Left colon (tissue), 2 donors: ENCODE measurements around the gene CBR4. TPM values are rescaled to one million over a fixed set of nuclear protein-coding genes. Genes with fewer than 3 reads are reported as not detected.
"Not testable (repeated sequence)": the region's sequence is repeated elsewhere in the genome, so short reads cannot be mapped to it uniquely, and the experiment has no call there.

Experiments used
- ATAC-seq: fragments of 200-7000 bp; cut with Tn5 transposase; one replicate; pipeline ENCODE4 v1.9.1; 2020; ENCODE audit warnings: mild to moderate bottlenecking, moderate library complexity
- DNase-seq, 2 donors: peaks; one replicate each; pipeline ENCODE4 v3.0.0-alpha.2; 2020
- intact Hi-C, 2 donors: fragments of 100-400 bp; cut with DNase I in 1 of 2; cut with micrococcal nuclease in 1 of 2; formaldehyde crosslinking; loops; one replicate each; pipeline versions ENCODE4 v1.11.2 to v1.14.0; 2022; cut with DNase I, micrococcal nuclease
- total RNA-seq, 2 donors: library from RNA; stranded (reverse); fragmentation: NEBNext Ultra II Directional; extraction: Animal tissue kit (Norgen Biotek cat#: 25700); gene quantifications; one replicate each; pipeline ENCODE4 v1.2.1, GENCODE V29; 2021
- donor health status: DM: no; HTN: no; CAD: no.
- donor health status: DM: yes; HTN: yes; CAD: no.

Gene CBR4
- total RNA-seq, 2 donors from 2014 or later: 28.0 to 29.6 TPM

- ATAC-seq: no peak
Observed at GRCh38 chr4:169000315-169000714, 9.7 kb downstream of the CBR4 start.

GRCh38 chr4:168999809-169000208 is 10.2 kb downstream of the CBR4 start:
- DNase-seq (no peak), ATAC-seq (no peak)
- intact Hi-C loops: no loop called here

More at GRCh38 chr4:169000315-169000714, 9.7 kb downstream of the CBR4 start:
- DNase-seq: no peak
- intact Hi-C loops: no loop called here

- no peak for ATAC-seq
- intact Hi-C loops: no loop called here
- no peak for DNase-seq
Observed at GRCh38 chr4:168998596-168998995, 11.5 kb downstream of the CBR4 start.

- ATAC-seq (peak; percentile 56), DNase-seq (no peak)
- intact Hi-C loops: no loop called here
Observed at GRCh38 chr4:168995537-168996295, 14.3 kb downstream of the CBR4 start.

- ATAC-seq (no peak), DNase-seq (no peak)
- intact Hi-C loops: no loop called here
Observed at GRCh38 chr4:168994958-168995357, 15.1 kb downstream of the CBR4 start.

- no peak for DNase-seq
- no peak for ATAC-seq
- intact Hi-C loops: no loop called here
Observed at GRCh38 chr4:168993714-168994510, 16.1 kb downstream of the CBR4 start.

GRCh38 chr4:168992952-168993482 is 17.0 kb downstream of the CBR4 start:
- ATAC-seq, intact Hi-C loops, DNase-seq: not testable (repeated sequence)

GRCh38 chr4:168981942-168982341 is 28.1 kb downstream of the CBR4 start:
- ATAC-seq: no peak
- intact Hi-C loops: loop anchor here in 1 of 2 donors (10.0 kb wide), 1 partner anchor 47 kb away; no protein-coding TSS in a partner anchor
- DNase-seq: no peak

GRCh38 chr4:168981460-168981859 is 28.6 kb downstream of the CBR4 start:
- intact Hi-C loops: loop anchor here in 1 of 2 donors (10.0 kb wide), 1 partner anchor 47 kb away; no protein-coding TSS in a partner anchor
- DNase-seq: no peak
- ATAC-seq: no peak

GRCh38 chr4:168979338-168979737 is 30.7 kb downstream of the CBR4 start:
- intact Hi-C loops: no loop called here
- ATAC-seq (no peak), DNase-seq (no peak)

GRCh38 chr4:168978001-168978700 is 31.9 kb downstream of the CBR4 start:
- intact Hi-C loops: no loop called here
- DNase-seq (no peak), ATAC-seq (no peak)

- intact Hi-C loops: no loop called here
- DNase-seq (no peak), ATAC-seq (no peak)
Observed at GRCh38 chr4:168972596-168972995, 37.5 kb downstream of the CBR4 start.

GRCh38 chr4:168960716-168961115 is 49.3 kb downstream of the CBR4 start:
- intact Hi-C loops: no loop called here
- ATAC-seq (no peak), DNase-seq (no peak)

- intact Hi-C loops: no loop called here
- DNase-seq: no peak
- ATAC-seq: no peak
Observed at GRCh38 chr4:168955674-168956073, 54.4 kb downstream of the CBR4 start.

- peak; percentile 43 to 67 for DNase-seq
- peak; percentile 81 for ATAC-seq
- intact Hi-C loops: not testable (repeated sequence)
Observed at GRCh38 chr4:168952821-168953246, 57.2 kb downstream of the CBR4 start.

- no peak for DNase-seq
- ATAC-seq: no peak
- intact Hi-C loops: no loop called here
Observed at GRCh38 chr4:168945291-168945690, 64.8 kb downstream of the CBR4 start.

- ATAC-seq (no peak), DNase-seq (no peak)
- intact Hi-C loops: no loop called here
Observed at GRCh38 chr4:168942985-168943384, 67.1 kb downstream of the CBR4 start.
